Measurements from ENCODE around the gene PTPN7. TPM values are rescaled to one million over a fixed set of nuclear protein-coding genes. Genes with fewer than 3 reads are reported as not detected.
A peak's percentile ranks its signal among the peaks of the same experiment; 100 is the strongest.

The PTPN7 gene
- polyA plus RNA-seq, 4 donors, result 1.9 to 8.9 (median 2.8) TPM

GRCh38 chr1:202165267-202165941 is 5.0 kb upstream of the PTPN7 start:
- Histone ChIP-seq H3K9me3 (ENCODE audit: control insufficient read depth in 2 of 2, insufficient read depth in 1 of 2, low read depth in 1 of 2, low read length in 1 of 2) (no peaks in the 10 kb centered on the region), H3K4me1 (ENCODE audit: control insufficient read depth in 3 of 3, insufficient read depth in 2 of 3, low read depth in 1 of 3, low read length in 2 of 3) (peaks cover 0 to 12% (median 2%) of the 10 kb centered on the region in 3 donors), H3K36me3 (ENCODE audit: control insufficient read depth in 3 of 3, insufficient read depth in 2 of 3, low read depth in 1 of 3, low read length in 3 of 3) (no peaks in the 10 kb centered on the region), H3K4me3 (ENCODE audit: low read depth in 1 of 3, low read length in 3 of 3) (no peak overlapping the region), H3K27me3 (ENCODE audit: control insufficient read depth in 3 of 3, insufficient read depth in 3 of 3, low read length in 3 of 3) (no peaks in the 10 kb centered on the region), H3K27ac (ENCODE audit: low read depth in 1 of 3, low read length in 2 of 3) (no peak overlapping the region)
- FAIRE-seq, result no peak
- WGBS, 3 donors, result 77 to 88% (median 80%) methylated on average over 18 to 20 of the region's 20 CpGs
- no peak for DNase-seq

GRCh38 chr1:202164271-202165037 is 4.1 kb upstream of the PTPN7 start:
- Histone ChIP-seq H3K36me3 (ENCODE audit: control insufficient read depth in 3 of 3, insufficient read depth in 2 of 3, low read depth in 1 of 3, low read length in 3 of 3) (no peaks in the 10 kb centered on the region), H3K27ac (ENCODE audit: low read depth in 1 of 3, low read length in 2 of 3) (no peak overlapping the region), H3K9me3 (ENCODE audit: control insufficient read depth in 2 of 2, insufficient read depth in 1 of 2, low read depth in 1 of 2, low read length in 1 of 2) (no peaks in the 10 kb centered on the region), H3K4me1 (ENCODE audit: control insufficient read depth in 3 of 3, insufficient read depth in 2 of 3, low read depth in 1 of 3, low read length in 2 of 3) (peaks cover 0 to 12% (median 2%) of the 10 kb centered on the region in 3 donors), H3K4me3 (ENCODE audit: low read depth in 1 of 3, low read length in 3 of 3) (no peak overlapping the region), H3K27me3 (ENCODE audit: control insufficient read depth in 3 of 3, insufficient read depth in 3 of 3, low read length in 3 of 3) (no peaks in the 10 kb centered on the region)
- FAIRE-seq (no peak), DNase-seq (peak in 1 of 2 donors; percentile 53)
- WGBS, 3 donors, result 67 to 74% (median 73%) methylated on average over 11 of the region's 11 CpGs

GRCh38 chr1:202163281-202164270 is 3.2 kb upstream of the PTPN7 start:
- H3K36me3 ChIP-seq (ENCODE audit: control insufficient read depth in 3 of 3, insufficient read depth in 2 of 3, low read depth in 1 of 3, low read length in 3 of 3), result no peaks in the 10 kb centered on the region
- peaks cover 0 to 12% (median 2%) of the 10 kb centered on the region in 3 donors for H3K4me1 ChIP-seq (ENCODE audit: control insufficient read depth in 3 of 3, insufficient read depth in 2 of 3, low read depth in 1 of 3, low read length in 2 of 3)
- H3K27ac ChIP-seq (ENCODE audit: low read depth in 1 of 3, low read length in 2 of 3), result peak overlapping the region in 2 of 3 donors; percentile 11 to 46
- no peak for DNase-seq
- FAIRE-seq, result no peak
- H3K4me3 ChIP-seq (ENCODE audit: low read depth in 1 of 3, low read length in 3 of 3), result no peak overlapping the region
- no peaks in the 10 kb centered on the region for H3K9me3 ChIP-seq (ENCODE audit: control insufficient read depth in 2 of 2, insufficient read depth in 1 of 2, low read depth in 1 of 2, low read length in 1 of 2)
- 72 to 77% (median 73%) methylated on average over 11 to 12 of the region's 12 CpGs for WGBS, 3 donors
- H3K27me3 ChIP-seq (ENCODE audit: control insufficient read depth in 3 of 3, insufficient read depth in 3 of 3, low read length in 3 of 3), result no peaks in the 10 kb centered on the region

- DNase-seq, result peak; percentile 22 to 32
- no peak for FAIRE-seq
- H3K36me3 ChIP-seq (ENCODE audit: control insufficient read depth in 3 of 3, insufficient read depth in 2 of 3, low read depth in 1 of 3, low read length in 3 of 3), result no peaks in the 10 kb centered on the region
- peak overlapping the region in 2 of 3 donors; percentile 4 to 46 for H3K27ac ChIP-seq (ENCODE audit: low read depth in 1 of 3, low read length in 2 of 3)
- peaks cover 0 to 12% (median 0%) of the 10 kb centered on the region in 3 donors for H3K4me1 ChIP-seq (ENCODE audit: control insufficient read depth in 3 of 3, insufficient read depth in 2 of 3, low read depth in 1 of 3, low read length in 2 of 3)
- no peak overlapping the region for H3K4me3 ChIP-seq (ENCODE audit: low read depth in 1 of 3, low read length in 3 of 3)
- no peaks in the 10 kb centered on the region for H3K9me3 ChIP-seq (ENCODE audit: control insufficient read depth in 2 of 2, insufficient read depth in 1 of 2, low read depth in 1 of 2, low read length in 1 of 2)
- H3K27me3 ChIP-seq (ENCODE audit: control insufficient read depth in 3 of 3, insufficient read depth in 3 of 3, low read length in 3 of 3), result no peaks in the 10 kb centered on the region
- WGBS, 3 donors, result 5 to 35% (median 20%) methylated on average over 15 of the region's 15 CpGs
Observed at GRCh38 chr1:202162418-202163280, 2.2 kb upstream of the PTPN7 start.

GRCh38 chr1:202162047-202162417 is 1.6 kb upstream of the PTPN7 start:
- peak overlapping the region in 2 of 3 donors; percentile 57 to 73 for H3K27ac ChIP-seq (ENCODE audit: low read depth in 1 of 3, low read length in 2 of 3)
- peaks cover 0 to 12% (median 0%) of the 10 kb centered on the region in 3 donors for H3K4me1 ChIP-seq (ENCODE audit: control insufficient read depth in 3 of 3, insufficient read depth in 2 of 3, low read depth in 1 of 3, low read length in 2 of 3)
- WGBS, 3 donors, result 67 to 71% (median 68%) methylated on average over 4 of the region's 4 CpGs
- no peaks in the 10 kb centered on the region for H3K9me3 ChIP-seq (ENCODE audit: control insufficient read depth in 2 of 2, insufficient read depth in 1 of 2, low read depth in 1 of 2, low read length in 1 of 2)
- FAIRE-seq, result no peak
- peak in 1 of 2 donors; percentile 43 for DNase-seq
- no peaks in the 10 kb centered on the region for H3K27me3 ChIP-seq (ENCODE audit: control insufficient read depth in 3 of 3, insufficient read depth in 3 of 3, low read length in 3 of 3)
- H3K4me3 ChIP-seq (ENCODE audit: low read depth in 1 of 3, low read length in 3 of 3), result peak overlapping the region in 1 of 3 donors; percentile 51
- no peaks in the 10 kb centered on the region for H3K36me3 ChIP-seq (ENCODE audit: control insufficient read depth in 3 of 3, insufficient read depth in 2 of 3, low read depth in 1 of 3, low read length in 3 of 3)

GRCh38 chr1:202161151-202162046 is 997 bp upstream of the PTPN7 start:
- 65 to 81% (median 70%) methylated on average over 20 to 22 of the region's 22 CpGs for WGBS, 3 donors
- DNase-seq (no peak), FAIRE-seq (no peak)
- Histone ChIP-seq H3K27me3 (ENCODE audit: control insufficient read depth in 3 of 3, insufficient read depth in 3 of 3, low read length in 3 of 3) (no peaks in the 10 kb centered on the region), H3K27ac (ENCODE audit: low read depth in 1 of 3, low read length in 2 of 3) (peak overlapping the region in 2 of 3 donors; percentile 73 to 94), H3K9me3 (ENCODE audit: control insufficient read depth in 2 of 2, insufficient read depth in 1 of 2, low read depth in 1 of 2, low read length in 1 of 2) (no peaks in the 10 kb centered on the region), H3K4me3 (ENCODE audit: low read depth in 1 of 3, low read length in 3 of 3) (peak overlapping the region in 1 of 3 donors; percentile 51), H3K4me1 (ENCODE audit: control insufficient read depth in 3 of 3, insufficient read depth in 2 of 3, low read depth in 1 of 3, low read length in 2 of 3) (peaks cover 0 to 12% (median 0%) of the 10 kb centered on the region in 3 donors), H3K36me3 (ENCODE audit: control insufficient read depth in 3 of 3, insufficient read depth in 2 of 3, low read depth in 1 of 3, low read length in 3 of 3) (no peaks in the 10 kb centered on the region)

All from small intestine (tissue), 7 donors.